OCI-LY1 (cell line): ENCODE measurements around the gene CFAP97D1.

ENCODE experiments used
- H2AFZ ChIP-seq: fragments of 200-600 bp; sonication (generic), shearing (Covaris generic); 2 replicates; pipeline ENCODE4 v1.6.0; 2014; ENCODE audit warnings: antibody characterized with exemption, mild to moderate bottlenecking, low read length
- H3F3A ChIP-seq: fragments of 200-600 bp; sonication (generic), shearing (Covaris generic); 2 replicates; pipeline ENCODE4 v1.6.0; 2014; ENCODE audit warnings: mild to moderate bottlenecking, antibody characterized with exemption, low read length, moderate library complexity; ENCODE audit not compliant: insufficient read depth
- H3K27ac ChIP-seq: fragments of 200-600 bp; sonication (generic); 2 replicates; pipeline ENCODE4 v1.5.1; 2014; ENCODE audit warnings: low read length, mixed run types, mild to moderate bottlenecking, low read depth; ENCODE audit not compliant: poor library complexity, severe bottlenecking
- H3K27me3 ChIP-seq: fragments of 200-600 bp; sonication (generic); 2 replicates; pipeline ENCODE4 v1.6.0; 2014; ENCODE audit warnings: antibody characterized with exemption, mild to moderate bottlenecking, low read length, moderate library complexity; ENCODE audit not compliant: insufficient read depth
- H3K36me3 ChIP-seq: fragments of 200-600 bp; sonication (generic); 2 replicates; pipeline ENCODE4 v1.6.1; 2014; ENCODE audit warnings: mild to moderate bottlenecking, antibody characterized with exemption, low read length, moderate library complexity, mixed read lengths; ENCODE audit not compliant: insufficient read depth
- H3K4me1 ChIP-seq: fragments of 200-600 bp; sonication (generic); 2 replicates; pipeline ENCODE4 v1.5.1; 2014; ENCODE audit warnings: mild to moderate bottlenecking, low read length, moderate library complexity; ENCODE audit not compliant: insufficient read depth, severe bottlenecking
- H3K4me2 ChIP-seq: fragments of 200-600 bp; sonication (generic), shearing (Covaris generic); 2 replicates; pipeline ENCODE4 v1.6.1; 2014; ENCODE audit warnings: low read length
- H3K4me3 ChIP-seq: fragments of 200-600 bp; sonication (generic); 2 replicates; pipeline ENCODE4 v1.5.1; 2014; ENCODE audit warnings: low read length, low read depth, mild to moderate bottlenecking, mixed read lengths; ENCODE audit not compliant: poor library complexity, severe bottlenecking
- H3K79me2 ChIP-seq: fragments of 200-600 bp; shearing (Covaris generic); 2 replicates; pipeline ENCODE4 v1.6.1; 2016; ENCODE audit warnings: mixed run types, low read length, mixed read lengths; ENCODE audit not compliant: insufficient read depth
- H3K9ac ChIP-seq: fragments of 200-600 bp; sonication (generic), shearing (Covaris generic); 2 replicates; pipeline ENCODE4 v1.6.1; 2014; ENCODE audit warnings: mild to moderate bottlenecking, low read length, mixed read lengths
- H3K9me2 ChIP-seq: fragments of 200-600 bp; sonication (generic), shearing (Covaris generic); 2 replicates; pipeline ENCODE4 v1.6.1; 2014; ENCODE audit warnings: low read depth, mild to moderate bottlenecking, low read length, mixed read lengths
- H3K9me3 ChIP-seq: fragments of 200-600 bp; shearing (Covaris generic); 2 replicates; pipeline ENCODE4 v1.6.1; 2014; ENCODE audit warnings: low read length, mixed read lengths
- H4K20me1 ChIP-seq: fragments of 200-600 bp; sonication (generic), shearing (Covaris generic); 2 replicates; pipeline ENCODE4 v1.6.0; 2016; ENCODE audit warnings: mild to moderate bottlenecking, low read length; ENCODE audit not compliant: insufficient read depth
- EZH2 ChIP-seq: fragments of 200-600 bp; sonication (generic), shearing (Covaris generic); IDR thresholded peaks from 2 replicates; pipeline ENCODE4 v1.8.0; 2017; ENCODE audit warnings: borderline replicate concordance, mixed run types, mild to moderate bottlenecking, antibody characterized with exemption, low read length, moderate library complexity, mixed read lengths
- TF ChIP-seq, protein P1 (sequence below): fragments of 200-600 bp; sonication (generic), shearing (Covaris generic); IDR thresholded peaks from 2 replicates; pipeline ENCODE4 v1.5.1; 2017; ENCODE audit warnings: mild to moderate bottlenecking, antibody characterized with exemption, low read length, moderate library complexity, mixed read lengths

The CFAP97D1 gene

GRCh38 chr17:43767713-43768059 lies 12.5 kb upstream of the CFAP97D1 start:
- no peak overlapping the region for H3K4me2 ChIP-seq
- no peak overlapping the region for H3K4me3 ChIP-seq
- no peak overlapping the region for H3K27ac ChIP-seq
- H3K9me3 ChIP-seq: no peaks in the 10 kb centered on the region
- H3F3A ChIP-seq: no peaks in the 10 kb centered on the region
- no peak overlapping the region for H3K9ac ChIP-seq
- no peaks in the 10 kb centered on the region for H4K20me1 ChIP-seq
- H3K4me1 ChIP-seq: no peaks in the 10 kb centered on the region
- H3K79me2 ChIP-seq: no peaks in the 10 kb centered on the region
- no peak overlapping the region for H2AFZ ChIP-seq
- H3K9me2 ChIP-seq: no peaks in the 10 kb centered on the region
- TF ChIP-seq EZH2: no peak
- TF ChIP-seq, protein P1, sequence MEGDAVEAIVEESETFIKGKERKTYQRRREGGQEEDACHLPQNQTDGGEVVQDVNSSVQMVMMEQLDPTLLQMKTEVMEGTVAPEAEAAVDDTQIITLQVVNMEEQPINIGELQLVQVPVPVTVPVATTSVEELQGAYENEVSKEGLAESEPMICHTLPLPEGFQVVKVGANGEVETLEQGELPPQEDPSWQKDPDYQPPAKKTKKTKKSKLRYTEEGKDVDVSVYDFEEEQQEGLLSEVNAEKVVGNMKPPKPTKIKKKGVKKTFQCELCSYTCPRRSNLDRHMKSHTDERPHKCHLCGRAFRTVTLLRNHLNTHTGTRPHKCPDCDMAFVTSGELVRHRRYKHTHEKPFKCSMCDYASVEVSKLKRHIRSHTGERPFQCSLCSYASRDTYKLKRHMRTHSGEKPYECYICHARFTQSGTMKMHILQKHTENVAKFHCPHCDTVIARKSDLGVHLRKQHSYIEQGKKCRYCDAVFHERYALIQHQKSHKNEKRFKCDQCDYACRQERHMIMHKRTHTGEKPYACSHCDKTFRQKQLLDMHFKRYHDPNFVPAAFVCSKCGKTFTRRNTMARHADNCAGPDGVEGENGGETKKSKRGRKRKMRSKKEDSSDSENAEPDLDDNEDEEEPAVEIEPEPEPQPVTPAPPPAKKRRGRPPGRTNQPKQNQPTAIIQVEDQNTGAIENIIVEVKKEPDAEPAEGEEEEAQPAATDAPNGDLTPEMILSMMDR: no peak
- H3K27me3 ChIP-seq: no peaks in the 10 kb centered on the region
- no peaks in the 10 kb centered on the region; the same call in none of the 2 replicates for H3K36me3 ChIP-seq

GRCh38 chr17:43768382-43768781 lies 11.9 kb upstream of the CFAP97D1 start:
- H3K4me1 ChIP-seq: no peaks in the 10 kb centered on the region
- H3K9me3 ChIP-seq: no peaks in the 10 kb centered on the region
- H3K4me2 ChIP-seq: no peak overlapping the region
- H3K4me3 ChIP-seq: no peak overlapping the region
- no peaks in the 10 kb centered on the region for H3K9me2 ChIP-seq
- TF ChIP-seq, protein P1: no peak
- no peak for TF ChIP-seq EZH2
- H3K27ac ChIP-seq: no peak overlapping the region
- H3K9ac ChIP-seq: no peak overlapping the region
- H3F3A ChIP-seq: no peaks in the 10 kb centered on the region
- H4K20me1 ChIP-seq: no peaks in the 10 kb centered on the region
- H2AFZ ChIP-seq: no peak overlapping the region
- no peaks in the 10 kb centered on the region; the same call in none of the 2 replicates for H3K36me3 ChIP-seq
- no peaks in the 10 kb centered on the region for H3K27me3 ChIP-seq
- H3K79me2 ChIP-seq: no peaks in the 10 kb centered on the region

DNA sequence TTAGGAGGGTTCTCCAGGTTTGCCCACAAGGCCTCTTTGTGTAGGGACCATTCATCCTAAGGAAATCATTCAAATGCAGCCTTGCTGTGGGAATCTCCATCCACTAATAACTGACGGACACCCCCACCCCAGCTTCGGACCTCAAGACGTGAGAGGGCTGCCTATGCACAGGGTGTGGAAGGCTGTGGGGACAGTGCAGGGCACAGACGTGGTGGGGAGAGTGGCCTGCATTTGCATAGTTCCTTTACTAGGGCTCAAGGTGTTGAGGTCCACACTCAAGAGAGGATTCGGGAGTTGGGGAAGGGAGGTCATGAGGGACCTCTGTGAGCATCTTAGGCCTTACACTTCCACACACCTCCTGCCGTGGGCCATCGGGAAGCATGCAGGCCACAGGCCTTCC lies 11.3 kb upstream of the CFAP97D1 start:
- Histone ChIP-seq H3K9ac (no peak overlapping the region), H3K27ac (no peak overlapping the region), H3F3A (no peaks in the 10 kb centered on the region), H3K4me1 (no peaks in the 10 kb centered on the region), H3K36me3 (no peaks in the 10 kb centered on the region; the same call in none of the 2 replicates), H3K4me3 (no peak overlapping the region), H3K4me2 (no peak overlapping the region), H3K27me3 (no peaks in the 10 kb centered on the region), H2AFZ (no peak overlapping the region), H4K20me1 (no peaks in the 10 kb centered on the region), H3K9me2 (no peaks in the 10 kb centered on the region), H3K9me3 (no peaks in the 10 kb centered on the region), H3K79me2 (no peaks in the 10 kb centered on the region)
- TF ChIP-seq, protein P1: no peak
- TF ChIP-seq EZH2: no peak
